Osteocyte (in vitro differentiated cells): Measurements from ENCODE around the gene ABLIM1. TPM values are rescaled to one million over a fixed set of nuclear protein-coding genes. Genes with fewer than 3 reads are reported as not detected.

ENCODE experiments used
- DNase-seq: peaks from one replicate; pipeline ENCODE4 v3.0.0; 2021; ENCODE audit warnings: mixed read lengths; ENCODE audit not compliant: unreplicated experiment; ENCODE audit errors: extremely low spot score
- H3K27ac Mint-ChIP-seq: one replicate; pipeline ENCODE4 v1.8.0; 2021; ENCODE audit warnings: mild to moderate bottlenecking, mixed read lengths; ENCODE audit not compliant: unreplicated experiment
- H3K27me3 Mint-ChIP-seq: one replicate; pipeline ENCODE4 v1.8.0; 2021; ENCODE audit warnings: mixed read lengths; ENCODE audit not compliant: unreplicated experiment
- H3K36me3 Mint-ChIP-seq: one replicate; pipeline ENCODE4 v1.8.0; 2021; ENCODE audit warnings: mixed read lengths; ENCODE audit not compliant: unreplicated experiment
- H3K4me1 Mint-ChIP-seq: one replicate; pipeline ENCODE4 v1.8.0; 2021; ENCODE audit warnings: mixed read lengths; ENCODE audit not compliant: unreplicated experiment
- H3K4me3 Mint-ChIP-seq: one replicate; pipeline ENCODE4 v1.8.0; 2021; ENCODE audit warnings: mild to moderate bottlenecking, moderate library complexity, mixed read lengths; ENCODE audit not compliant: unreplicated experiment
- H3K9me3 Mint-ChIP-seq: one replicate; pipeline ENCODE4 v1.8.0; 2021; ENCODE audit warnings: mixed read lengths; ENCODE audit not compliant: unreplicated experiment
- CTCF ChIP-seq: fragments of 200-600 bp; sonication (generic); IDR thresholded peaks from 2 replicates; pipeline ENCODE4 v1.5.0; 2021; ENCODE audit warnings: antibody characterized with exemption, mild to moderate bottlenecking, moderate library complexity
- long read RNA-seq: library from polyadenylated mRNA; unstranded; transcript quantifications from one replicate; pipeline ENCODE4 v2.0.0, GENCODE V29; 2021
- total RNA-seq: library from RNA; stranded (reverse); gene quantifications from 2 replicates; pipeline ENCODE4 v1.2.1, GENCODE V29; 2021

The ABLIM1 gene
- total RNA-seq: 39.0 and 43.3 TPM in 2 replicates
- long read RNA-seq, partial matches to known transcripts: 10 of 170 reads
- long read RNA-seq, other reads (novel, unspliced or antisense): 159 of 170 reads

- no peak within 1 kb of the TSS for H3K4me3 Mint-ChIP-seq
- DNase-seq: no peak
- TF ChIP-seq CTCF: no peak
- no peaks in the 10 kb centered on the region for H3K27me3 Mint-ChIP-seq
- no peaks in the 10 kb centered on the region for H3K9me3 Mint-ChIP-seq
- no peak within 1 kb of the TSS for H3K27ac Mint-ChIP-seq
- H3K4me1 Mint-ChIP-seq: peaks cover 4% of the 10 kb centered on the region
- no peaks in the 10 kb centered on the region for H3K36me3 Mint-ChIP-seq
Observed at GRCh38 chr10:114658175-114658574, at the start of gene ABLIM1. TSS of gene ABLIM1 (minus strand) at chr10:114658275. CDS start at chr10:114658200, 75 bp downstream.

GRCh38 chr10:114706458-114707055 is 48.5 kb upstream of the ABLIM1 start:
- H3K4me3 Mint-ChIP-seq: no peak overlapping the region
- no peaks in the 10 kb centered on the region for H3K9me3 Mint-ChIP-seq
- no peaks in the 10 kb centered on the region for H3K27me3 Mint-ChIP-seq
- no peak for TF ChIP-seq CTCF
- H3K36me3 Mint-ChIP-seq: no peaks in the 10 kb centered on the region
- peaks cover 29% of the 10 kb centered on the region for H3K4me1 Mint-ChIP-seq
- no peak for DNase-seq
- no peak overlapping the region for H3K27ac Mint-ChIP-seq

- H3K4me1 Mint-ChIP-seq: peaks cover 24% of the 10 kb centered on the region
- no peak overlapping the region for H3K27ac Mint-ChIP-seq
- TF ChIP-seq CTCF: no peak
- H3K9me3 Mint-ChIP-seq: no peaks in the 10 kb centered on the region
- no peak for DNase-seq
- H3K36me3 Mint-ChIP-seq: no peaks in the 10 kb centered on the region
- H3K4me3 Mint-ChIP-seq: no peak overlapping the region
- H3K27me3 Mint-ChIP-seq: no peaks in the 10 kb centered on the region
Observed at GRCh38 chr10:114704679-114705078, 46.6 kb upstream of the ABLIM1 start.

- TF ChIP-seq CTCF: peak; percentile 81
- no peaks in the 10 kb centered on the region for H3K36me3 Mint-ChIP-seq
- no peaks in the 10 kb centered on the region for H3K9me3 Mint-ChIP-seq
- DNase-seq: no peak
- H3K4me3 Mint-ChIP-seq: no peak overlapping the region
- H3K27me3 Mint-ChIP-seq: no peaks in the 10 kb centered on the region
- no peak overlapping the region for H3K27ac Mint-ChIP-seq
- peaks cover 18% of the 10 kb centered on the region for H3K4me1 Mint-ChIP-seq
Observed at GRCh38 chr10:114703377-114704107, 45.5 kb upstream of the ABLIM1 start.
